LNCAP (cell line): ENCODE results near the gene CBY2.

Experiments
- TF ChIP-seq, protein P1 (sequence below): fragments of 450-650 bp; IDR thresholded peaks from 2 replicates; pipeline ENCODE4 v1.5.1; 2017; ENCODE audit warnings: mild to moderate bottlenecking

CBY2 gene

DNA sequence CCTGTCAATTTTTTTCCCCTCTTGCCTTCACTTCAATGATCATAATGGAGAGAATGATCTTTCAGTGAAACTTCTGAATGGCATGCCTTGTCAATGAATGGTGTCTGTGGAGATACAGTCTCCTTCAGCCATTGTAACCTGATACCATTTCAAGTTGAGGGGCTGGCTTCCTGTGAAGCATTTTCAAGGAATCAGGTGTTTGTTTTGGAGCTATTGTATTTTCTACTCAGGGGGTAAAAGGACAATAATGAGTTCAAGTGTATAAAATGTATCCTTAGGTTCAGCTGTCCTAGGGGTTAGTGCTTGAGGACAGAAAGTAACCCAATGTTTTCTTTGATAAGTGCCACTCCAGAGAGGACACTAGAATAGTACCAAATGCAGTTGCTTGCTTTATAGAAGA is 23.8 kb upstream of the CBY2 start:
- TF ChIP-seq, protein P1, sequence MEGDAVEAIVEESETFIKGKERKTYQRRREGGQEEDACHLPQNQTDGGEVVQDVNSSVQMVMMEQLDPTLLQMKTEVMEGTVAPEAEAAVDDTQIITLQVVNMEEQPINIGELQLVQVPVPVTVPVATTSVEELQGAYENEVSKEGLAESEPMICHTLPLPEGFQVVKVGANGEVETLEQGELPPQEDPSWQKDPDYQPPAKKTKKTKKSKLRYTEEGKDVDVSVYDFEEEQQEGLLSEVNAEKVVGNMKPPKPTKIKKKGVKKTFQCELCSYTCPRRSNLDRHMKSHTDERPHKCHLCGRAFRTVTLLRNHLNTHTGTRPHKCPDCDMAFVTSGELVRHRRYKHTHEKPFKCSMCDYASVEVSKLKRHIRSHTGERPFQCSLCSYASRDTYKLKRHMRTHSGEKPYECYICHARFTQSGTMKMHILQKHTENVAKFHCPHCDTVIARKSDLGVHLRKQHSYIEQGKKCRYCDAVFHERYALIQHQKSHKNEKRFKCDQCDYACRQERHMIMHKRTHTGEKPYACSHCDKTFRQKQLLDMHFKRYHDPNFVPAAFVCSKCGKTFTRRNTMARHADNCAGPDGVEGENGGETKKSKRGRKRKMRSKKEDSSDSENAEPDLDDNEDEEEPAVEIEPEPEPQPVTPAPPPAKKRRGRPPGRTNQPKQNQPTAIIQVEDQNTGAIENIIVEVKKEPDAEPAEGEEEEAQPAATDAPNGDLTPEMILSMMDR = no peak

DNA sequence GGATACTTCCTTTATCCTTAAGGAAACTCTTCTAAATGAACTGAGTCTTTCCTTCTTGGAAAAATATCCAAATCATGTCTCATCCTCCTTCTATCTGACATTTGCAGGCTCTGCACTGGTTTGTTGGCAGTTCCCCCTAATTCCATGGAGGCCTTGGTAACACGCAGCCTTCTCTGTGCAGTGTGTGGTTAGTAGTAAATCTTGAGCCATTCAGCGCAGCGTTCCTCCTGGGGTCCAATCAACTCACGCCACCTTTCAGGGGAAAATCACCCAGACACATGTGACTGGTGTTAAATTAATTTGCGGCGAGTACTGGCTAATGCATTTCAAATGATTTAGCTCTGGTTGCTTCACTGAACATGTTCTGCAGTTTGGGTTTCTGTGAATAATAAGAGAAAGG is 21.0 kb upstream of the CBY2 start:
- TF ChIP-seq, protein P1 = no peak

DNA sequence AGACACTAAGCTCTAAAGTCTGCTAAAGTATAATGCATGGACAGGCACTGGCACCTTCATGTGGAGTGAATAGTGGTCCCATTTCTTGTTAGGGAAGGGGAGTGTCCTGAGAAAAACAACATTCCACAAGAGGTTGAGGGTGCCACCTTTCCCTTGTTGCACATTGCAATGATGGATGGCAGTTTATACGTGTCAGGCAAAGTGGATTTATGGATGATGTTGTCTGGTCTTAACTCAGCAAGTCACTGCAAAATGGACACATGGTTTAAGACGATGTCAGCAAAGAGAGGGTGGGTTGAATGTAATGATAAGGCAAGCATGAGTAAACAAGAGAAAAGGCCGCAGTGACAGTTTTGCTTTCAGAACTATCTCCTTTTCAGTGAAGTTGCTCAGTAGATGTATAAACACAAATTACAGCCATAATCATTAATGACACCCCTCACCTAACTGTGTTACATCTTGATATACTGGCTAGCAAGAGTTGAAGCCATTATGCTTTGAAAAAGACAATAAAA is 19.6 kb upstream of the CBY2 start:
- TF ChIP-seq, protein P1 = no peak

DNA sequence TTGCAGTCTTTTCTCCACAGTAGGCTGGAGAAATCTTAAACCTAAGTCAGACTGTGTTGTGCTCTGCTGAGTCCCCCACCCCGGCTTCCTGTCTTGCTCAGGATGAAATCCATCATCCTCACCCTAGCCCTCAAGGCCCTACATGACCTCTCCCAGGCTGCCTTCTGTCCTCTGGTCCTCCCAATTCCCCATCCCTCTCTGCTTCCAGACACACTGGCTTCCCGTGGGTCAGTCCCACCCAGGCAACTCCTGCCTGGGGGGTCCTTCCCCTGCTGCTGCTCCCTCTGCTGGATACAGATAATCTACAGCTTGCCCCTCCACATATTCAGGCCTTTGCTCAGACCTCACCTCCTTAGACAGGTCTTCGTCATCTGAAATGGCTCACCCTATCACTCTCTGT is 18.4 kb upstream of the CBY2 start:
- TF ChIP-seq, protein P1 = no peak

DNA sequence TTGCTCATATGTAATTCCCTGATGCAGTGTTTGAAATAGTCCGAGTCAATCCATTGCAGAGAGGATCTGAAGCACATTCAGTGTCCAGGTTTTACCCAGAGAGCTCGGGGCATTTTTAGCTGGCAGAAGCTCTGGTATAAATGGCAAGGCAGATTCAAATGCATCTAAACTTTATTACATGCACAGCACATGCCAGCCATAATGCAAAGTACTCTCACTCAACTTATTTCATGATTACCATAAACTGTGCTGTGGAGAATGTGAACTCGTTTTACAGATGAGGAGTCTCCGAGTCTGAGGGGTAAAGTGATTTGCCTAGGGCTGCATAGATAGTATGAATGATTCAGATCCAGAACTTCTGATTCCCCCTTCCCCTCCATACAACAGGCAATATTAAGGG is 13.5 kb upstream of the CBY2 start:
- TF ChIP-seq, protein P1 = no peak

DNA sequence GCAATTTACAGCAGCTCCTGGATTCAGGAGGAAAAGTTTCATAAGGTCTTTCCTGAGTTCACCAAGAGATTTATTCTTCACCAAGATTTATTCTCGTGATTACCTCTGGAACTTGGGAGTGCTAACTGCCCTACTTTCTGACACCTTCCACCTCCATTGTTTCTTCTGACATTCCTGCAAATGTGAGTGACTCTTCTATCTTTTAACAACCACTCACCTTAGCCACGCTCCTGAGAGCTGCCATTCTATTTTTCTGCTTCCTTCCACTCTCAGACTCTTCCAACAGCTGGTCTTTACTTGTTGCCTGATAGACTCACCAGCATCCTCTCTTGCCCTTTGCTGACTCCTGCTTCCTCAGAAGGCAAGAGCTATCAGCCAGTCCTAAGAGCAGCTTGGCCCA is 11.5 kb upstream of the CBY2 start:
- TF ChIP-seq, protein P1 = no peak

DNA sequence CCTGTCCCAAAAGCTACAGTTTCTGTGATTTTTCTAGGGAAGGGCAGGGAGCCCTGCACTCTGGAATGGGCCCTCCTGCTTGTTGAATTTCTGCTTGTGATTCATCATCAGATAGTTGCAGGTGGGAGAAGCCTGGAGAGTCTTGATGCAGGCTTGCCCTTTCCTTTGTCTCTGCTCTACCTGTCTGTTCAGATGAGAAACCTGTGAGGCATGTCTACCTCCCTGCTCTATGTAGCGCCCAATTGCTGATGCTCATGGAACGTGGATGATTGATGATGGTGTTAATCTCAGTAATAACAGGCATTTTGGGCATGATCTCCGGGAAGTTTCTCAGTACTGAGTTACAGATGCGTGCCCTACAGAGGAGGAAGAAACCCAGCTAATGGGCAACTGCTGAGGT is 10.9 kb upstream of the CBY2 start:
- TF ChIP-seq, protein P1 = no peak

DNA sequence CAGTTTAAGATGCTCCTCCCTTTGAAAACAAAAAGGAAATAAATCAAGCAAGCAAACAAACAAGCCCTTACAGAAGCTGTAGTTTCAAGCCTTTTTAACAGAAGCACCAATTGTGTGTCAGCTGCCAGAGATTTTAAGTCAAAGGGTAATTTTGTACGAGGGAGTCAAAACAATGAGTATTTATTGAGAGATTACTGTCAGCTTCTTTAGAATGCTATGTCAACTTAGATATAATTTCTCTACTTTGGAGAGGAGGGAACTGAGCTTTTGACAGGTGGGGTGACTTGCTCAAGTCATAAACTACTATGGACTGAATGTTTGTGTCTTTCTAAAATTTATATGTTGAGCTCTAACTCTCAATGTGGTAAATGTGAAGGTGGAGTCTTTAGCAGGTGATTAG is 10.5 kb upstream of the CBY2 start:
- TF ChIP-seq, protein P1 = no peak
